Measurements from ENCODE around the gene ANKRD49.

- TF ChIP-seq, protein P1, sequence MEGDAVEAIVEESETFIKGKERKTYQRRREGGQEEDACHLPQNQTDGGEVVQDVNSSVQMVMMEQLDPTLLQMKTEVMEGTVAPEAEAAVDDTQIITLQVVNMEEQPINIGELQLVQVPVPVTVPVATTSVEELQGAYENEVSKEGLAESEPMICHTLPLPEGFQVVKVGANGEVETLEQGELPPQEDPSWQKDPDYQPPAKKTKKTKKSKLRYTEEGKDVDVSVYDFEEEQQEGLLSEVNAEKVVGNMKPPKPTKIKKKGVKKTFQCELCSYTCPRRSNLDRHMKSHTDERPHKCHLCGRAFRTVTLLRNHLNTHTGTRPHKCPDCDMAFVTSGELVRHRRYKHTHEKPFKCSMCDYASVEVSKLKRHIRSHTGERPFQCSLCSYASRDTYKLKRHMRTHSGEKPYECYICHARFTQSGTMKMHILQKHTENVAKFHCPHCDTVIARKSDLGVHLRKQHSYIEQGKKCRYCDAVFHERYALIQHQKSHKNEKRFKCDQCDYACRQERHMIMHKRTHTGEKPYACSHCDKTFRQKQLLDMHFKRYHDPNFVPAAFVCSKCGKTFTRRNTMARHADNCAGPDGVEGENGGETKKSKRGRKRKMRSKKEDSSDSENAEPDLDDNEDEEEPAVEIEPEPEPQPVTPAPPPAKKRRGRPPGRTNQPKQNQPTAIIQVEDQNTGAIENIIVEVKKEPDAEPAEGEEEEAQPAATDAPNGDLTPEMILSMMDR (IDR thresholded peaks at IDR 0.05; ENCODE audit: low read length): no peak
- no peak for TF ChIP-seq EZH2phosphoT487 (IDR thresholded peaks at IDR 0.05; ENCODE audit: low read length)
- TF ChIP-seq EZH2 (optimal IDR thresholded peaks at IDR 0.05; ENCODE audit: low read depth, low read length): no peak
Observed at GRCh38 chr11:94450048-94450447, 43.7 kb upstream of the ANKRD49 start.
